Measurements from ENCODE around the gene CCL20. TPM values are rescaled to one million over a fixed set of nuclear protein-coding genes. Genes with fewer than 3 reads are reported as not detected.

CCL20 gene
- total and polyA plus RNA-seq, 2 of the 13 experiments (the other 11 are each of a cell fraction or from before 2014, with no cell fraction given), result 223 to 903 TPM

DNA sequence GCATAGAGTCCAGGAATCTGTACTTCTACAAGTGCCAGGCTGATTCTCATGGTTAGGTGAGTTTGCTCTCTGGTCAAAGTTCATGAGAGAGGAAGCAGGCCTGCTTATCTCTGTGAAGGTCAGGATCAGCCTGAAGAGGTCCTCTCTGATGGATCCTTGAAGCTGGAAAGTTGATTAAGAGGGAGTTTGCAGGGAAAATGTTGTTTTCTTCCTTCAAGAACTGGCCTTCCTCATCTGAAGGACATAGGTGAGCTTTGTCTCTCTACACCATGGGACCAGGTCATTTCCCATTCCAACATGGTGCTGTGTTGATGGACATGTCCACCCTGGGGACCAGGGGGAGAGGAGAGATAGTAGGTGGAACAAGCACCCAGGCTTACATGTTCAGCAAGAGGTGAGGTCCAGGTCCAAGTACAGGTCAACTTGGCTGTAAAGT lies 14.9 kb downstream of the CCL20 start (continued):
- TF ChIP-seq SMAD3 (CRISPR knock-in tag; IDR thresholded peaks at IDR 0.05), result peak; percentile 52; the same call in 1 of the 2 replicates
- TF ChIP-seq, protein P1, sequence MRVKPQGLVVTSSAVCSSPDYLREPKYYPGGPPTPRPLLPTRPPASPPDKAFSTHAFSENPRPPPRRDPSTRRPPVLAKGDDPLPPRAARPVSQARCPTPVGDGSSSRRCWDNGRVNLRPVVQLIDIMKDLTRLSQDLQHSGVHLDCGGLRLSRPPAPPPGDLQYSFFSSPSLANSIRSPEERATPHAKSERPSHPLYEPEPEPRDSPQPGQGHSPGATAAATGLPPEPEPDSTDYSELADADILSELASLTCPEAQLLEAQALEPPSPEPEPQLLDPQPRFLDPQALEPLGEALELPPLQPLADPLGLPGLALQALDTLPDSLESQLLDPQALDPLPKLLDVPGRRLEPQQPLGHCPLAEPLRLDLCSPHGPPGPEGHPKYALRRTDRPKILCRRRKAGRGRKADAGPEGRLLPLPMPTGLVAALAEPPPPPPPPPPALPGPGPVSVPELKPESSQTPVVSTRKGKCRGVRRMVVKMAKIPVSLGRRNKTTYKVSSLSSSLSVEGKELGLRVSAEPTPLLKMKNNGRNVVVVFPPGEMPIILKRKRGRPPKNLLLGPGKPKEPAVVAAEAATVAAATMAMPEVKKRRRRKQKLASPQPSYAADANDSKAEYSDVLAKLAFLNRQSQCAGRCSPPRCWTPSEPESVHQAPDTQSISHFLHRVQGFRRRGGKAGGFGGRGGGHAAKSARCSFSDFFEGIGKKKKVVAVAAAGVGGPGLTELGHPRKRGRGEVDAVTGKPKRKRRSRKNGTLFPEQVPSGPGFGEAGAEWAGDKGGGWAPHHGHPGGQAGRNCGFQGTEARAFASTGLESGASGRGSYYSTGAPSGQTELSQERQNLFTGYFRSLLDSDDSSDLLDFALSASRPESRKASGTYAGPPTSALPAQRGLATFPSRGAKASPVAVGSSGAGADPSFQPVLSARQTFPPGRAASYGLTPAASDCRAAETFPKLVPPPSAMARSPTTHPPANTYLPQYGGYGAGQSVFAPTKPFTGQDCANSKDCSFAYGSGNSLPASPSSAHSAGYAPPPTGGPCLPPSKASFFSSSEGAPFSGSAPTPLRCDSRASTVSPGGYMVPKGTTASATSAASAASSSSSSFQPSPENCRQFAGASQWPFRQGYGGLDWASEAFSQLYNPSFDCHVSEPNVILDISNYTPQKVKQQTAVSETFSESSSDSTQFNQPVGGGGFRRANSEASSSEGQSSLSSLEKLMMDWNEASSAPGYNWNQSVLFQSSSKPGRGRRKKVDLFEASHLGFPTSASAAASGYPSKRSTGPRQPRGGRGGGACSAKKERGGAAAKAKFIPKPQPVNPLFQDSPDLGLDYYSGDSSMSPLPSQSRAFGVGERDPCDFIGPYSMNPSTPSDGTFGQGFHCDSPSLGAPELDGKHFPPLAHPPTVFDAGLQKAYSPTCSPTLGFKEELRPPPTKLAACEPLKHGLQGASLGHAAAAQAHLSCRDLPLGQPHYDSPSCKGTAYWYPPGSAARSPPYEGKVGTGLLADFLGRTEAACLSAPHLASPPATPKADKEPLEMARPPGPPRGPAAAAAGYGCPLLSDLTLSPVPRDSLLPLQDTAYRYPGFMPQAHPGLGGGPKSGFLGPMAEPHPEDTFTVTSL (CRISPR knock-in tag; IDR thresholded peaks at IDR 0.05; ENCODE audit: borderline replicate concordance), result peak; percentile 71; the same call in 1 of the 2 replicates
- peak; percentile 43; the same call in 1 of the 2 replicates for TF ChIP-seq ZNF792 (CRISPR knock-in tag; IDR thresholded peaks at IDR 0.05)
- TF ChIP-seq, protein P2, sequence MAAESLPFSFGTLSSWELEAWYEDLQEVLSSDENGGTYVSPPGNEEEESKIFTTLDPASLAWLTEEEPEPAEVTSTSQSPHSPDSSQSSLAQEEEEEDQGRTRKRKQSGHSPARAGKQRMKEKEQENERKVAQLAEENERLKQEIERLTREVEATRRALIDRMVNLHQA (CRISPR knock-in tag; IDR thresholded peaks at IDR 0.05), result no peak
- no peak for TF ChIP-seq KLF12 (CRISPR knock-in tag; IDR thresholded peaks at IDR 0.05; ENCODE audit: borderline replicate concordance)
- peak; percentile 39; the same call in 1 of the 2 replicates for TF ChIP-seq YEATS2 (CRISPR knock-in tag; IDR thresholded peaks at IDR 0.05; ENCODE audit: borderline replicate concordance)
- 0 out of 4 replicates have a peak, but pooled peaks of 1 of the 2 experiments have one; percentile 43 for TF ChIP-seq EP300 (IDR thresholded peaks at IDR 0.05; ENCODE audit: low read depth in 2 of 2, low read length in 2 of 2)
- peak; percentile 37; the same call in 1 of the 2 replicates for TF ChIP-seq EP300 (CRISPR knock-in tag; IDR thresholded peaks at IDR 0.05; ENCODE audit: borderline replicate concordance)
- TF ChIP-seq FOSL2 (CRISPR knock-in tag; IDR thresholded peaks at IDR 0.05), result 0 out of 2 replicates have a peak, but pooled peaks have one; percentile 27
- TF ChIP-seq, protein P3, sequence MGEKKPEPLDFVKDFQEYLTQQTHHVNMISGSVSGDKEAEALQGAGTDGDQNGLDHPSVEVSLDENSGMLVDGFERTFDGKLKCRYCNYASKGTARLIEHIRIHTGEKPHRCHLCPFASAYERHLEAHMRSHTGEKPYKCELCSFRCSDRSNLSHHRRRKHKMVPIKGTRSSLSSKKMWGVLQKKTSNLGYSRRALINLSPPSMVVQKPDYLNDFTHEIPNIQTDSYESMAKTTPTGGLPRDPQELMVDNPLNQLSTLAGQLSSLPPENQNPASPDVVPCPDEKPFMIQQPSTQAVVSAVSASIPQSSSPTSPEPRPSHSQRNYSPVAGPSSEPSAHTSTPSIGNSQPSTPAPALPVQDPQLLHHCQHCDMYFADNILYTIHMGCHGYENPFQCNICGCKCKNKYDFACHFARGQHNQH (CRISPR knock-in tag; IDR thresholded peaks at IDR 0.05), result peak; percentile 56; the same call in 1 of the 2 replicates
- TF ChIP-seq, protein P4, sequence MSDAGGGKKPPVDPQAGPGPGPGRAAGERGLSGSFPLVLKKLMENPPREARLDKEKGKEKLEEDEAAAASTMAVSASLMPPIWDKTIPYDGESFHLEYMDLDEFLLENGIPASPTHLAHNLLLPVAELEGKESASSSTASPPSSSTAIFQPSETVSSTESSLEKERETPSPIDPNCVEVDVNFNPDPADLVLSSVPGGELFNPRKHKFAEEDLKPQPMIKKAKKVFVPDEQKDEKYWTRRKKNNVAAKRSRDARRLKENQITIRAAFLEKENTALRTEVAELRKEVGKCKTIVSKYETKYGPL (CRISPR knock-in tag; IDR thresholded peaks at IDR 0.05), result no peak
- TF ChIP-seq, protein P5, sequence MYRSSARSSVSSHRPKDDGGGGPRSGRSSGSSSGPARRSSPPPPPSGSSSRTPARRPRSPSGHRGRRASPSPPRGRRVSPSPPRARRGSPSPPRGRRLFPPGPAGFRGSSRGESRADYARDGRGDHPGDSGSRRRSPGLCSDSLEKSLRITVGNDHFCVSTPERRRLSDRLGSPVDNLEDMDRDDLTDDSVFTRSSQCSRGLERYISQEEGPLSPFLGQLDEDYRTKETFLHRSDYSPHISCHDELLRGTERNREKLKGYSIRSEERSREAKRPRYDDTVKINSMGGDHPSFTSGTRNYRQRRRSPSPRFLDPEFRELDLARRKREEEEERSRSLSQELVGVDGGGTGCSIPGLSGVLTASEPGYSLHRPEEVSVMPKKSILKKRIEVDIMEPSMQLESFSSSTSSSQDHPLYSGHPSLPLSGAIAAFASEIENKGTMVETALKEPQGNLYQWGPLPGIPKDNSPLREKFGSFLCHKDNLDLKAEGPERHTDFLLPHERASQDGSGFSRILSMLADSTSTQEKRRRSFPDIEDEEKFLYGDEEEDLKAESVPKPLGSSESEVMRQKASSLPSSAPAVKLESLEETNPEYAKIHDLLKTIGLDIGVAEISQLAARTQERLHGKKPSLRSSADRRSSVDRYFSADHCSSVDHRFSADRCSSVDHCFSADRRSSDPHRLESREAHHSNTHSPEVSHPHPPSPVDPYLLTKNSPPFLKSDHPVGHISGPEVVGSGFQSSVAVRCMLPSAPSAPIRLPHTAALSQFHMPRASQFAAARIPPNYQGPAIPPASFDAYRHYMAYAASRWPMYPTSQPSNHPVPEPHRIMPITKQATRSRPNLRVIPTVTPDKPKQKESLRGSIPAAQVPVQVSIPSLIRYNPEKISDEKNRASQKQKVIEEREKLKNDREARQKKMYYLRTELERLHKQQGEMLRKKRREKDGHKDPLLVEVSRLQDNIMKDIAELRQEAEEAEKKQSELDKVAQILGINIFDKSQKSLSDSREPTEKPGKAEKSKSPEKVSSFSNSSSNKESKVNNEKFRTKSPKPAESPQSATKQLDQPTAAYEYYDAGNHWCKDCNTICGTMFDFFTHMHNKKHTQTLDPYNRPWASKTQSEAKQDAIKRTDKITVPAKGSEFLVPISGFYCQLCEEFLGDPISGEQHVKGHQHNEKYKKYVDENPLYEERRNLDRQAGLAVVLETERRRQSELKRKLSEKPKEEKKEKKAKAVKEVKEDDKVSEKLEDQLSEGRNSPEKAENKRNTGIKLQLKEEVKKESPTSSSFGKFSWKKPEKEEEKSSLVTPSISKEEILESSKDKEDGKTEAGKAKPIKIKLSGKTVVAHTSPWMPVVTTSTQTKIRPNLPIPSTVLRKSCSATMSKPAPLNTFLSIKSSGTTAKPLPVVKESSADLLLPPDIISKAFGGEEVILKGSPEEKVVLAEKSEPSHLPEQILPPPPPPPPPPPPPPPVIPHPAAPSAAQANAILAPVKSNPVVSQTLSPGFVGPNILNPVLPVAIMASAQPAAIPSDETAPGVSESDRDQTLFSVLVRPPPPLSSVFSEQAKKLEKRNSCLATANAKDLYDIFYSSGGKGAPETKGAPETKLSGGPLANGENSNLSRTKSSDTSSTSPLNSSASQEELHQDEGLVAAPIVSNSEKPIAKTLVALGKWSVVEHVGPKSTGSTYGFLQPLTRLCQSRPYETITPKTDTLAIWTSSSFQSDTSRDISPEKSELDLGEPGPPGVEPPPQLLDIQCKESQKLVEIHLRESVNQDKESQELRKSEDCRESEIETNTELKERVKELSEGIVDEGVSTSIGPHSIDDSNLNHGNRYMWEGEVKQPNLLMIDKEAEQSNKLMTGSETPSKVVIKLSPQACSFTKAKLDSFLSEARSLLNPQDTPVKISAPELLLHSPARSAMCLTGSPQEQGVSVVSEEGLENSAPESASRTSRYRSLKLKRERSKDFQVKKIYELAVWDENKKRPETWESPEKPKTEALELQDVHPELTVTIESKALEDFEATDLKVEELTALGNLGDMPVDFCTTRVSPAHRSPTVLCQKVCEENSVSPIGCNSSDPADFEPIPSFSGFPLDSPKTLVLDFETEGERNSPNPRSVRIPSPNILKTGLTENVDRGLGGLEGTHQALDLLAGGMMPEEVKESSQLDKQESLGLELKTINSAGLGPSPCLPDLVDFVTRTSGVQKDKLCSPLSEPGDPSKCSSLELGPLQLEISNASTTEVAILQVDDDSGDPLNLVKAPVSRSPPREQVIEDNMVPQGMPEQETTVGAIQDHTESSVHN (CRISPR knock-in tag; IDR thresholded peaks at IDR 0.05), result peak; percentile 23; the same call in 1 of the 2 replicates
- no peak for TF ChIP-seq FOXM1 (CRISPR knock-in tag; IDR thresholded peaks at IDR 0.05)
